LNCaP clone FGC (cell line): Measurements from ENCODE around the gene TMEM151A.

ENCODE experiments used
- DNase-seq: peaks from one replicate; pipeline ENCODE4 v3.0.0-alpha.2; 2011; ENCODE audit warnings: low read depth
- H3K4me3 ChIP-seq: 2 replicates; pipeline ENCODE4 v1.5.1; 2011; ENCODE audit warnings: mild to moderate bottlenecking, low read depth, low read length, control low read depth
- CTCF ChIP-seq: IDR thresholded peaks from 2 replicates; pipeline ENCODE4 v1.5.1; 2012; ENCODE audit warnings: mild to moderate bottlenecking; ENCODE audit not compliant: control insufficient read depth, insufficient read depth; ENCODE audit errors: extremely low read depth

The TMEM151A gene

GRCh38 chr11:66278363-66279091 lies 13.2 kb upstream of the TMEM151A start:
- no peak for TF ChIP-seq CTCF
- H3K4me3 ChIP-seq, result no peak overlapping the region
- no peak for DNase-seq

- no peak for DNase-seq
- H3K4me3 ChIP-seq, result no peak overlapping the region
- no peak for TF ChIP-seq CTCF
These were observed 12.5 kb upstream of the TMEM151A start for GRCh38 chr11:66279092-66279734.

- H3K4me3 ChIP-seq, result no peak overlapping the region
- no peak for TF ChIP-seq CTCF
- no peak for DNase-seq
These were observed 11.3 kb upstream of the TMEM151A start for GRCh38 chr11:66280428-66280827.

GRCh38 chr11:66281001-66281400 lies 10.7 kb upstream of the TMEM151A start:
- no peak for TF ChIP-seq CTCF

GRCh38 chr11:66281776-66282467 lies 9.8 kb upstream of the TMEM151A start:
- TF ChIP-seq CTCF, result no peak
- H3K4me3 ChIP-seq, result no peak overlapping the region
- DNase-seq, result no peak

More at GRCh38 chr11:66281001-66281400, 10.7 kb upstream of the TMEM151A start:
- no peak for DNase-seq
- H3K4me3 ChIP-seq, result no peak overlapping the region

- no peak overlapping the region for H3K4me3 ChIP-seq
- peak; percentile 85 for DNase-seq
- peak; percentile 95 for TF ChIP-seq CTCF
These were observed 8.9 kb upstream of the TMEM151A start for GRCh38 chr11:66282468-66283455.
